Astrocyte of the spinal cord (primary cell): ENCODE measurements around the gene NME4.
A peak's percentile ranks its signal among the peaks of the same experiment; 100 is the strongest.

Experiments used
- DNase-seq: peaks from one replicate; pipeline ENCODE4 v3.0.0; 2011; ENCODE audit warnings: low read depth, low spot score
- H3K4me3 ChIP-seq: 2 replicates; pipeline ENCODE4 v1.5.1; 2011; ENCODE audit warnings: low read depth, mild to moderate bottlenecking, low read length, moderate library complexity
- in situ Hi-C: cut with HindIII; loops from 2 replicates; pipeline ENCODE4 v1.10.0; 2017; ENCODE audit warnings: low sequenced_read_pairs
- TF ChIP-seq, protein P1 (sequence below): IDR thresholded peaks from 2 replicates; pipeline ENCODE4 v1.5.1; 2012; ENCODE audit warnings: low read depth, mild to moderate bottlenecking, low read length, inconsistent platforms

The NME4 gene

DNA sequence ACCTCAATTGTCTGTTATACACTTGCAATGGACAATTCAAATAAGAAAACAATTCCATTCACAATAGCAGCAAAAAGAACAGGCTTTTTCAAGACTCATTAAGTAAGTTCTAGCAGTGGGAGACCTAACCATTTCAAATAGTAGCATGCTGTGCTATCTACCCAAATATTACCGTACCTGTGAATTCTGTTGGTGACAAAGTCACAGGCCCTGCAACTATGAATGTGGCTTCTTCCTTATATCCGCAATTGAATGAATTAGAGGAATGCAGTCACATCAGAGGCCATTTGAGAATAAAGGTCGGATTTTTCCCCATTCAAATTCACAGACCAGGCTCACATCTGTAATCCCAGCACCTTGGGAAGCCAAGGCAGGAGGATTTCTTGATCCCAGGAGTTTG lies 800 bp upstream of the NME4 start:
- in situ Hi-C loops = no loop called here
- DNase-seq = no peak
- TF ChIP-seq, protein P1, sequence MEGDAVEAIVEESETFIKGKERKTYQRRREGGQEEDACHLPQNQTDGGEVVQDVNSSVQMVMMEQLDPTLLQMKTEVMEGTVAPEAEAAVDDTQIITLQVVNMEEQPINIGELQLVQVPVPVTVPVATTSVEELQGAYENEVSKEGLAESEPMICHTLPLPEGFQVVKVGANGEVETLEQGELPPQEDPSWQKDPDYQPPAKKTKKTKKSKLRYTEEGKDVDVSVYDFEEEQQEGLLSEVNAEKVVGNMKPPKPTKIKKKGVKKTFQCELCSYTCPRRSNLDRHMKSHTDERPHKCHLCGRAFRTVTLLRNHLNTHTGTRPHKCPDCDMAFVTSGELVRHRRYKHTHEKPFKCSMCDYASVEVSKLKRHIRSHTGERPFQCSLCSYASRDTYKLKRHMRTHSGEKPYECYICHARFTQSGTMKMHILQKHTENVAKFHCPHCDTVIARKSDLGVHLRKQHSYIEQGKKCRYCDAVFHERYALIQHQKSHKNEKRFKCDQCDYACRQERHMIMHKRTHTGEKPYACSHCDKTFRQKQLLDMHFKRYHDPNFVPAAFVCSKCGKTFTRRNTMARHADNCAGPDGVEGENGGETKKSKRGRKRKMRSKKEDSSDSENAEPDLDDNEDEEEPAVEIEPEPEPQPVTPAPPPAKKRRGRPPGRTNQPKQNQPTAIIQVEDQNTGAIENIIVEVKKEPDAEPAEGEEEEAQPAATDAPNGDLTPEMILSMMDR = no peak
- peak overlapping the region; percentile 42 for H3K4me3 ChIP-seq

DNA sequence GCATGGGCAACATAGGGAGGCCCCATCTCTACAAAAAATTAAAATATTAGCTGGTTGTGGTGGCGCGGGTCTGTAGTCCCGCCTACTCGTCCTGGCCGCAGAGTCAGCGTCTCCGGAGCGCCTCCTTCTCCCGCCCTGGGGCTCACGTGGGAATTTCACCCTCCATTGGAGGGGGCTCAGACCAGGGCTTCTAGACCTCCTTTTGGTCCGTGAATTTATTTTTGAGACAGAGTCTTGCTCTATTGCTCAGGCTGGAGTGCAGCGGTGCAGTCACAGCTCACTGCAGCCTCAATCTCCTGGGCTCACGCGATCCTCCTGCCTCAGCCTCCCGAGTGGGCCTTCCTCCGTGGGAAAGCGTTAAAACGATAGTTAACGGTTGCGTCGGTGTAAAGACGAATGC lies 394 bp upstream of the NME4 start:
- H3K4me3 ChIP-seq = peak overlapping the region; percentile 42
- DNase-seq = peak; percentile 31
- in situ Hi-C loops = no loop called here
- TF ChIP-seq, protein P1 = no peak

DNA sequence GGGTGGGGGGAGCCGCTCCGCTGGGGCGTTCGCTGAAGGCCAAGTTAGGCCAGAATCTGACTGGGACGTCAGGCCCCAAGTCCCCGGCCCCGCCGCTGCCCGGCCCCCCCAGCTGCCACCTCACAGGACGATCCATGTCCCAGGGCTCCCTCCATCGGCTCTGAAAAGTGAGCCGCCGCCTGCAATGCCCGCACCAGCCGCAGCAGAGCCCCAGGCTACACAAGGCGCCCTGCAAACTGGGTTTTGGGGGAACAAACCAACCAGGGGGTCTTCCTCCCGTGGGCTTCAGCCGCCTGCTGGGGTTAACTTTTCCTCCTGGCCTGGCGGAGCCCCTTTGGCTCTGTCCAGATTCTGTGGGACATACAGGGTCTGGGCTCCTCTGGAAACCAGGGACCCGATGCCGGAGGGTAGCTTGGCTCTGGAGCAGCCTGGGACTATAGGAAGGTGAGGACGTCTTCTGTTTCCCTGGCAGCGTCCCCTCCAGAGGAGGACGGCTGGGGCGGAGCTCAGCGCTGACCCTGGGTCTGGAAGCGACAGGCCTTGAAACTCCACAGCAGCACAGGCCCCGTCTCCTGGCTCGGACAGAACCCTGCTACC lies 835 bp downstream of the NME4 start:
- no peak overlapping the region for H3K4me3 ChIP-seq
- DNase-seq = peak; percentile 59

DNA sequence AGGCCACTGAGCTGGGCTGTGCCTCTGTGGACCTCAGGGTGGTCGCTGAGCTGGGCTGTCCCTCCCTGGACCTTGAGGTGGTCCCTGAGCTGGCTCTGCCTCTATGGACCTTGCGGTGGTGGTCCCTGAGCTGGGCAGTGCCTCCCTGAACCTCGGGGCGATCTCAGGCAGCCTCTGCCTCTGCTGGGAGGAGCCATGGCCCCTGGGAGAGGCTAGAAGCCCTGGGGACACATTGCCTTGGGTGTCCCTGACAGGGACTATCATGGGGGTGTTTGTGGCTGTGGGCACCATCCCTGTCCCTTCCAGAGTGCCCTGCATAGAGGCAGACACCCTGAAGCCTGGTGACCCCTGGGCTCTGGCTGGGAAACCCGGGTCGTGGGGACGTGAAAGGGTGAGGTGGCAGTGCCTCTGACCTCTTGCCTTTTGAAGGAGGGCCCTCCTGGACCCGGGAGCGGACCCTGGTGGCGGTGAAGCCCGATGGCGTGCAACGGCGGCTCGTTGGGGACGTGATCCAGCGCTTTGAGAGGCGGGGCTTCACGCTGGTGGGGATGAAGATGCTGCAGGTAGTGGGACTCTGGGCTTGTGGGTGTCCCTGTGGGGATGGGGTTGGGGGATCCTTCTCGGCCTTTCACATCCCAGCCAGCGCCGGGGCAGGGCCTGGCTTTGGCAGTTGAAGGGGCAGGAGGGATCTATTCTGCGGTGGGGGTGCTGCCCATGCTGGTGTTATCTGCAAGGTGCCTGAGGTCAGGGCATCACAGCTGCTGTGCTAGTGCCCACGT lies 1.8 kb downstream of the NME4 start:
- H3K4me3 ChIP-seq = no peak overlapping the region
- no peak for DNase-seq
- TF ChIP-seq, protein P1 = no peak
- in situ Hi-C loops = no loop called here

More for the DNA sequence above, 835 bp downstream of the NME4 start:
- in situ Hi-C loops = no loop called here
- TF ChIP-seq, protein P1 = peak; percentile 45

DNA sequence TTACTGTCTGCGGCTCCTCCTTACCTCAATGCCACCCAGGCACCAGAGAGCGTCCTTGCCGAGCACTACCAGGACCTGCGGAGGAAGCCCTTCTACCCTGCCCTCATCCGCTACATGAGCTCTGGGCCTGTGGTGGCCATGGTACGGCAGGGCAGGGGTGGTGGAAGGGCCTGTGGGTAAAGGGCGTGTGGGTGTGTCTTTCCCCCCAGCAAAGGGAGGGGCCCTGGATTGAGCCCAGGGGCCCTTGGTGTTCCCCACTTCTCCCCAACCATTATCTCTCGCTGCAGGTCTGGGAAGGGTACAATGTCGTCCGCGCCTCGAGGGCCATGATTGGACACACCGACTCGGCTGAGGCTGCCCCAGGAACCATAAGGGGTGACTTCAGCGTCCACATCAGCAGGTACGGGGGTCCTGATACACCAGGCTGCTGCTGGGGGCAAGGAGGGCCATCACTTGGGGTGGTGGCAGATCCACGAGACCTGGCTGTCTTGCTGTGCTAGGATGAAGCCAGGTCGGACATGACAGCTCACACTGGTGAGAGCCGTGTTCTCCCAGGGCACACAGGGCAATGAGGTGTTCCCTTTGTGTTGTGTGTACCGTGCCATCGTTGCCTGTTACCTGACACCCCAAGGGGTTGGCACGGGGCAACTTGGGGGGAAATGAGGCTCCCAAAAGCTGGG lies 2.5 kb downstream of the NME4 start:
- no peak overlapping the region for H3K4me3 ChIP-seq
- DNase-seq = no peak
- in situ Hi-C loops = no loop called here
- TF ChIP-seq, protein P1 = no peak

DNA sequence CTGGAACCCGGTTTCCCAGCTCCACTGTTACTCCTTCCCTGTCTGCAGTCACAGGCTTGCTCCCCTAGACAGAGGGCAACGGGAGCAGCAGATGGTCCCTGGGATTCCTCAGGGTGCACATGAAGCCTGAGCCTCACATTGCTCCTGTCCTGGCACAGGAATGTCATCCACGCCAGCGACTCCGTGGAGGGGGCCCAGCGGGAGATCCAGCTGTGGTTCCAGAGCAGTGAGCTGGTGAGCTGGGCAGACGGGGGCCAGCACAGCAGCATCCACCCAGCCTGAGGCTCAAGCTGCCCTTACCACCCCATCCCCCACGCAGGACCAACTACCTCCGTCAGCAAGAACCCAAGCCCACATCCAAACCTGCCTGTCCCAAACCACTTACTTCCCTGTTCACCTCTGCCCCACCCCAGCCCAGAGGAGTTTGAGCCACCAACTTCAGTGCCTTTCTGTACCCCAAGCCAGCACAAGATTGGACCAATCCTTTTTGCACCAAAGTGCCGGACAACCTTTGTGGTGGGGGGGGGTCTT lies 3.1 kb downstream of the NME4 start:
- DNase-seq = no peak
- in situ Hi-C loops = no loop called here
- H3K4me3 ChIP-seq = peak overlapping the region; percentile 88
- TF ChIP-seq, protein P1 = no peak
